Stimulated activated CD8-positive, alpha-beta memory T cell treated with anti-CD3 and anti-CD28 coated beads, Interleukin-2, amount 100 ng/mL, for 48 hours (primary cell): ENCODE data around the gene KASH5.

Source experiments
- DNase-seq, 2 donors: peaks; one replicate each; pipeline ENCODE4 v3.0.0-alpha.2; 2020; ENCODE audit warnings: low read depth in 2 of 2

The KASH5 gene

GRCh38 chr19:49395581-49396407 is 7.7 kb downstream of the KASH5 start:
- no peak for DNase-seq

- DNase-seq = no peak
These were observed 8.9 kb downstream of the KASH5 start for GRCh38 chr19:49396738-49397505.

- DNase-seq = no peak
These were observed 10.1 kb downstream of the KASH5 start for GRCh38 chr19:49398001-49398615.

GRCh38 chr19:49398931-49399330 is 10.9 kb downstream of the KASH5 start:
- DNase-seq = no peak

GRCh38 chr19:49400029-49400428 is 12.0 kb downstream of the KASH5 start:
- DNase-seq = no peak

GRCh38 chr19:49403404-49404187 is 15.5 kb downstream of the KASH5 start:
- no peak for DNase-seq

GRCh38 chr19:49407079-49407478 is 19.0 kb downstream of the KASH5 start:
- no peak for DNase-seq

GRCh38 chr19:49407482-49408015 is 19.5 kb downstream of the KASH5 start:
- no peak for DNase-seq

GRCh38 chr19:49408816-49409440 is 20.9 kb downstream of the KASH5 start:
- no peak for DNase-seq

- DNase-seq = no peak
These were observed 21.5 kb downstream of the KASH5 start for GRCh38 chr19:49409441-49410029.

GRCh38 chr19:49411681-49412326 is 23.8 kb downstream of the KASH5 start:
- no peak for DNase-seq

- DNase-seq = no peak
These were observed 25.3 kb downstream of the KASH5 start for GRCh38 chr19:49413348-49413747.

- no peak for DNase-seq
These were observed 26.2 kb downstream of the KASH5 start for GRCh38 chr19:49414256-49414655.

GRCh38 chr19:49415102-49415809 is 27.2 kb downstream of the KASH5 start:
- DNase-seq = no peak

- no peak for DNase-seq
These were observed 27.8 kb downstream of the KASH5 start for GRCh38 chr19:49415810-49416200.

- no peak for DNase-seq
These were observed 29.0 kb downstream of the KASH5 start for GRCh38 chr19:49417088-49417487.

GRCh38 chr19:49418511-49418910 is 30.5 kb downstream of the KASH5 start:
- no peak for DNase-seq

- DNase-seq = no peak
These were observed 31.1 kb downstream of the KASH5 start for GRCh38 chr19:49419173-49419572.

GRCh38 chr19:49420227-49420626 is 32.2 kb downstream of the KASH5 start:
- no peak for DNase-seq
